Omental fat pad (tissue), 4 donors: Measurements from ENCODE around the gene NPAS3. TPM values are rescaled to one million over a fixed set of nuclear protein-coding genes. Genes with fewer than 3 reads are reported as not detected.

ENCODE experiments used
- ATAC-seq: fragments of 150-250 bp; one replicate; pipeline ENCODE4 v1.9.1; 2016; ENCODE audit warnings: mild to moderate bottlenecking, moderate library complexity; ENCODE audit not compliant: low FRiP score
- DNase-seq: peaks from one replicate; pipeline ENCODE4 v3.0.0-alpha.2; 2019; ENCODE audit warnings: low spot score
- total RNA-seq, 4 donors: library from RNA; depleted of rRNA; stranded (reverse); fragments of >200 nt; gene quantifications; one replicate each; pipeline ENCODE4 v1.1.0, GENCODE V29; 2016
- TF ChIP-seq, protein P1 (sequence below), 3 donors: fragments of 450-650 bp; IDR thresholded peaks; one replicate each; pipeline ENCODE4 v1.5.1; 2016 to 2017; ENCODE audit warnings: antibody characterized with exemption in 3 of 3, mild to moderate bottlenecking in 3 of 3, moderate library complexity in 2 of 3

Gene NPAS3
- total RNA-seq, 4 donors from 2014 or later = 0.79 to 6.0 (median 2.5) TPM

DNA sequence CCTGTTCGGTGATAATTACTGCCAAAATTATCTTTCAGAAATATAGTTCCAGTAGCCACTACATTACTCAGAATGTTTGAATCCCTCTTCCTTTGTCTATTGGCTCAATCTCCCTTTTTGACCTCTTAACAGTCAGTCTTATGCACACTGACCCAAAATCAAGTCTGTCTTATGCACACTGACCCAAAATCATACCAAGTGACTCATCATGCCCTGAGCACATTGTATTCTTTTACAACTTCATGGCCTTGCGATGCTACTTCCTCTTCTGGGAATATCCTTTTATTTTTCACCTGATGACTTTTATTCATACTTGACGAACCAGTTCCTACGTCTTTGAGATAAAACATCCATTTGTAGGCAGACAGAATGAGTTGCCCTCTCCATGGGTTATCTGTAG is 182.3 kb downstream of the NPAS3 start:
- ATAC-seq (no peak), DNase-seq (no peak)
- TF ChIP-seq, protein P1, sequence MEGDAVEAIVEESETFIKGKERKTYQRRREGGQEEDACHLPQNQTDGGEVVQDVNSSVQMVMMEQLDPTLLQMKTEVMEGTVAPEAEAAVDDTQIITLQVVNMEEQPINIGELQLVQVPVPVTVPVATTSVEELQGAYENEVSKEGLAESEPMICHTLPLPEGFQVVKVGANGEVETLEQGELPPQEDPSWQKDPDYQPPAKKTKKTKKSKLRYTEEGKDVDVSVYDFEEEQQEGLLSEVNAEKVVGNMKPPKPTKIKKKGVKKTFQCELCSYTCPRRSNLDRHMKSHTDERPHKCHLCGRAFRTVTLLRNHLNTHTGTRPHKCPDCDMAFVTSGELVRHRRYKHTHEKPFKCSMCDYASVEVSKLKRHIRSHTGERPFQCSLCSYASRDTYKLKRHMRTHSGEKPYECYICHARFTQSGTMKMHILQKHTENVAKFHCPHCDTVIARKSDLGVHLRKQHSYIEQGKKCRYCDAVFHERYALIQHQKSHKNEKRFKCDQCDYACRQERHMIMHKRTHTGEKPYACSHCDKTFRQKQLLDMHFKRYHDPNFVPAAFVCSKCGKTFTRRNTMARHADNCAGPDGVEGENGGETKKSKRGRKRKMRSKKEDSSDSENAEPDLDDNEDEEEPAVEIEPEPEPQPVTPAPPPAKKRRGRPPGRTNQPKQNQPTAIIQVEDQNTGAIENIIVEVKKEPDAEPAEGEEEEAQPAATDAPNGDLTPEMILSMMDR (IDR thresholded peaks at IDR 0.05) = no peak

DNA sequence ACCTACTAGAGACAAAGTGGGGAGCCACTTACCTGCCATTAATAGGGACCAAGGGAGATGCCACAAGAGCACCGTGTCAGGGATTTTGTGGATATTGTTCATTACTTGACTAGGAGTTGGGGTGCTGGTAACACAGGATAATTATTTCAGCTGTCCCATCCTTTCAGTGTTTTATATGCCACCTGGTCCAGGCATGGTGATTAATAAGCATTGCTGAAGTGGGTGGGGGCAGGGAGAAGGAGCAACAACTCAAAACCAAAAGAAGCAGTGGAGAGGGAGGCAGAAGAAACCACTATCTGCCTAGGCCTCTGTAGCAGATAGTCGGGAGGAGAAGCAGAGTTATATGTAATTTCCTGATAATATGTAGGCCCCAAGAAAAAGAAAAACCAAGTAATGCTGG is 184.6 kb downstream of the NPAS3 start:
- TF ChIP-seq, protein P1 (IDR thresholded peaks at IDR 0.05) = no peak
- no peak for ATAC-seq
- no peak for DNase-seq

- TF ChIP-seq, protein P1 (IDR thresholded peaks at IDR 0.05) = no peak
These were observed 187.8 kb downstream of the NPAS3 start for GRCh38 chr14:33126433-33126832.

DNA sequence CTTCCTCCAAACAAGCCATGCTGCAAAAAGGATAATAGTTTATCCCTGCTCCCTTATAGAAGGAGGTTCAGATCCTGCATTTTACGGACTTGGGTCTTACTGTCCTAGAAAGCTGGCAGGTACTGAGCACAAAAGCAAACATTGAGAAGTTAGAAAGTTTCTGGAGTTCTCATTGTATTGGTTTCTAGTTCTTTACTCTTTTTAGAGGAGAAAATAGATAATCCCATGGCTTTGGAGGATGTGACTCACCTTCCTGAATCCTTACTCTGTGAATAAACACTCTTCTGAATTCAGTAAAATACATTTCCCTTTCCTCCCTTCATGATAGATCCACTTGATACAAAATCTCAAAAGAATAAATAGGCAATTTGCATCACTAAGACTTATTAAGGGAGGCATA is 188.9 kb downstream of the NPAS3 start:
- TF ChIP-seq, protein P1 (IDR thresholded peaks at IDR 0.05) = no peak
- no peak for ATAC-seq
- DNase-seq = no peak

More at GRCh38 chr14:33126433-33126832, 187.8 kb downstream of the NPAS3 start:
- no peak for DNase-seq
- no peak for ATAC-seq

DNA sequence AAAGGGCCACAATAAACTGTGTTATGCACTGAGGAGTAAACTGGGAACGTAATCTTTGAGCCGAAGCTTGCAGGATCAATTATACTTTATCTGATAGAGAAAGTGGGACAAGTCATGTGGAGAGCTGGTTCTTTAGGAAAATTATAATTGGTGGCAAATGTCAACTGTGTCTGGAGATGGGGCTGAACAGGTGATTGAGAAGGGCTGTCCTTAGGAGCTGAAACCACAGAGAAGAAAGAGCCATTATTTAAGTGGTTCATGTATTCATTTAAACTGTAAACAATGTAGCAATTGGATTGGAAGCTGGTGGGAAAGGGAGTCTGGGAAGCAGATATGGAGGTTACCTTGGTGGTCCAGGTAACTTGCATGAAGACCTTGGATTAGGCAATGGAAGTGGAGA is 193.1 kb downstream of the NPAS3 start:
- DNase-seq (no peak), ATAC-seq (no peak)
- TF ChIP-seq, protein P1 (IDR thresholded peaks at IDR 0.05) = no peak

- ATAC-seq (no peak), DNase-seq (no peak)
- TF ChIP-seq, protein P1 (IDR thresholded peaks at IDR 0.05) = no peak
These were observed 195.5 kb downstream of the NPAS3 start for GRCh38 chr14:33134162-33134561.

- no peak for ATAC-seq
- TF ChIP-seq, protein P1 (IDR thresholded peaks at IDR 0.05) = no peak
- no peak for DNase-seq
These were observed 196.3 kb downstream of the NPAS3 start for GRCh38 chr14:33134975-33135374.
